GM18498 (cell line): ENCODE results near the gene RAB15.

ENCODE experiments used
- ATAC-seq: cut with Tn5 transposase; IDR thresholded peaks from one replicate; pipeline ENCODE4 v1.9.1; 2021; ENCODE audit warnings: mild to moderate bottlenecking, moderate library complexity; ENCODE audit not compliant: unreplicated experiment

RAB15 gene

DNA sequence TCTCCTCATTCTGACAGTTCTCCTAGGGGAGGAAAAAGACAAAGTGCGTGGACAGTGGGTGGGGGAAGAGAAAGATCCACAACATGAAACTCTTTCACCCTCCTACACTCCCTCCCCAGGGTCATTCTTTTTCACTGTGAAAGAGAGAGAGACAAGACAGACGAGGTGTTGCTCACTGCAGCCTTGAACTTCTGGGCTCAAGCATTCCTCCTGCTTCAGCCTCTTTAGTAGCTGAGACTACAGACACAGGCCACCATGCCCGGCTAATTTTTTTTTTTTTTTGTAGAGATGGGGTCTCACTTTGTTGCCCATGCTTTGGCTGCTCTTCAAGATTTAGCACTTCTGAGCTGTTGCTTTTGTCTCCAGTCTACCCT lies 32.3 kb downstream of the RAB15 start:
- ATAC-seq: no peak

DNA sequence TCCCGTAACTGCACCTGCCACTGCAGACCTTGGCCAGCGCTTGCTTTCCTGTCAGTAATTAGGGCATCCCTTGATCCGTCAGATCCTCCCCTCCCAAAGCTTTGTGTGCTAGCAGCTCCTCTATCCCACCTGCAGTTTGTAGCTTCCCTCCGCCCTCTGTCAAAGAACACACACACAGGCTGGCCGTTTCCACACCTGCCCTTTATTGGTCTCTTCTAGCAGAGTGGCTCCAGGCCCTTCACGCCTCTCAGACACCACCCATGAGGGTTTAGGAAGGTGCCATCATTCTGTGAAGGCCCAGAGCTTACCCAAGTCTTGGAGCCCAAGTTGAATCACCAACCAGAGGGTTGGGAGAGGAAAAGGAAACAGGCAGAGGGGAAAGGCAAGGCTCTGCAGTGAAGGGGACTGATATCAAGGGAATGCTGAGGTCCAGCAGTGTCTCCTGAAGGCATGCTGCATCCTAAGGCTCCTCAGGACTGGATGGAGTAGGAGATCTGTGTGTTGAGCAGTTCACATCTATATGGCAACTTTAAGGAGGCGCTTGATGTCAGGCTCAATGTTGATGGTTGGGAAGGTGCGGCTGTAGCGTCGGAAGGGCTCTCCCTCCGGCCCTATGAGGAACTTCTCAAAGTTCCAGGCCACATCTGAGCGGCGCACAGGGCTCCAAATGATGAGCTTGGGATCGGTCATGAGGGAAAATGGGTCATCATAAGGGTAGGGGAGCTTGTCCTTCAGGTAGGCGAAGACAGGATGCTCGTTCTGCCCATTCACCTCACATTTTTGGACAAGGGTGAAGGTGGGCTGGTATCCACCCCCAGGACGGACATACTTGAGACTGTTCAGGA lies 32.9 kb downstream of the RAB15 start:
- ATAC-seq: no peak

DNA sequence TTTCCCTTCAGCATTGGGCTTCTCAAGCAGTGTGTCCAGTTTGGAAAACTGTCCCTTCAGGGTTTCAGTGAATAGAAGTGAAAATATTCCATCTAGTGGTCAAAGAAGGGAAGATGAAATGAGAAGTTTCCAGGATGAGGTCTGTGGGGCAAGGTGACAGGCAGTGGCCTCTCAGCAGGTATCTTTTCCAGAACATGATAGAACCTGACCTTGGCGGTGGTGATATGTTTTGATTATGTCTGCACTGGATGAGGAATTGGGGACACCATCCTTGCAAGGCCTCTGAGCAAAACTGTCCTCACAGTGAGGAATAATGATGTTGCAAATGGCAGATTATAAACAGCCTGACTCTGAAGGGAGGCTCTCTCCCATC lies 34.3 kb downstream of the RAB15 start:
- ATAC-seq: no peak

DNA sequence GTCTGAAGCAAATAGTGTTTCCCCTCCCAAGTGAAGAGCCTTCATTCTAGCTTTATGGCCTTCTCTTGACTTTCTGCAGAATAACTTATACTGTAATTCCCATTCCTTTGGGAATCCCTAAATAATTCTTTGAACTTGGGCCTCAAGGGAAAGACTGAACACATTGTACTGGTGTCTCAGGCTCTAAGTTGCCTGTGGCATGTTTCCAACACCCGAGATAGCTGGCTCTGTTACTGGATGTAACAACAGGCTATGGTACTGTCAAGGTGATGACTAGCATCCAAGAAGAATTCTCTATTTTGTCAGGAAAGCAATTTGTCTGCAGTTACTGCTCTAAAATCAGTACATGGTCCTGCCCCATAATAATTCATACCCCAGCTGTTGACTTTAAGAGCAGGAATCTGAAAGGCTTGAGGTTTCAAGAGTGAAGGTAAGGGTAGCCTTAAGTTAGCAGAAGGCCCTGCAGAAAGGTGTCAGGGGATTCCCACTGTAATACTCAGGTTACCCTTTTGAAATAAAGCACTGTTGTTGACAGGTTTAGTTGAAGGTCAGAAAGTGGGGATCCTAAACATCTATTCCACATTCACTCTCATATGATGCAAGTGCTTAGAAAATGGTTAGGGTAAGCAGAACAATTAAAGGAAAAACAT lies 34.8 kb downstream of the RAB15 start:
- ATAC-seq: no peak

DNA sequence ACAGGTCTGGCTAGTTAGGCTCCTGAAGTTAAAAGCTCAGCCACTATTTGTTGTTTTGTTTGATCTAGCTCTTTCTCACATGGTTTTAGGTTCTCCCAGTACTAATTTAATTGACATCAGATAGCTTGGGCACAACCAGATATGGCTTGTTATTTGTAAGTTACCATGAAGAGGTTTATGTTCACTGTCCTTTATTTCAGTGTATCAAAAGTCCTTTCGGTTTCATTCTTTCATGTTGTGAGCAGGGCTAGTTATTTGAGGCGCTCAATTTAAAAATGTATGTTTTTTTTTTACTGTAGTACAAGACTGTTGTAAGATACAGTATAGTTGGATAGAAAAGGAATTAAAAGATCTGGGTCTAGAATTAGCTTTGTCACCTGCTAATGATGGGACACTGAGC lies 36.6 kb downstream of the RAB15 start:
- ATAC-seq: no peak

DNA sequence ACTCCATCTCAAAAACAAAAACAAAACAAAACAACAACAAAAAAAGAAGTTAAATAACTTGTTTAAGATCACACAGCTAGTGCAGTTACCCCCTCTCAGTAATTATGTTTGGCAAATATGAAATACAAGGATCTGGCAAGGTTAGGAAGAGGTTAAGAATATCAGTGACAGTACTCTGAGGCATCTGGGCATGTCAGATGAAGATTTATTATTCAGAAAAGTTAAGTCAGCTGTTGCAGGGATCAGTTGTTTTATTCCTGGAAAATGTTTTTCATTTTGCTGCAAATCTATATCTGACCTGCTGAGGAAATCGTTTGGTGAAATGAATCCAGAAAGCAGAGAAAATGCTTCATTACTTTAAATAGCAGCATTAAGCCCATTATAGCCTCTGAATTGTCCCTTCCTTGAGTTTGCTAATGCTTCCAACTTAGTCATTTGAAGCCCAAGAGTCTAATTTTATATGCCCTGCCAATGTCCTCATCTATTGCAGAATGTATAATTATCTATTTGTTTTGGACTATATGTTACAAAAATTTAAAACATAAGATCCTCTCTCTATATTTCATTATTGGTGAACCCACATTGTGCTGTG lies 37.7 kb downstream of the RAB15 start:
- no peak for ATAC-seq

DNA sequence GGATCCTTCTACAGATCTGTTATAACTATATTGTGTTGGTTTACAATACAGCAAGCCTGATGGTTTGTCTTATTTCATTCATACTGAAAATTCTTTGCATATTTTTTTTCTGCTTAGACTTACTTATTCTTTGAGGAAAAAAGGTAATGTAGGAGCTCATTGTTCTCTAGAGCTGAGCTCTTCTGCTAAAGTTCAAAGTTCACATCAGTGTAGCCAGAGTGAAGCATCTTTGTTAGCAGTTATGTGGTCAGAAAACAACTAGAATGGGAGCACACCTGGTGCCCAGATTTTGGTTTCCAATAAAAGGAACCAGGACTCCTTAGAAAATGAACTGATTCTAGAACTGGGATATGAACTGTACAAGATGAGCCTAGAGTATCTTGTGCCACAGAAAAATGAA lies 39.9 kb downstream of the RAB15 start:
- no peak for ATAC-seq

DNA sequence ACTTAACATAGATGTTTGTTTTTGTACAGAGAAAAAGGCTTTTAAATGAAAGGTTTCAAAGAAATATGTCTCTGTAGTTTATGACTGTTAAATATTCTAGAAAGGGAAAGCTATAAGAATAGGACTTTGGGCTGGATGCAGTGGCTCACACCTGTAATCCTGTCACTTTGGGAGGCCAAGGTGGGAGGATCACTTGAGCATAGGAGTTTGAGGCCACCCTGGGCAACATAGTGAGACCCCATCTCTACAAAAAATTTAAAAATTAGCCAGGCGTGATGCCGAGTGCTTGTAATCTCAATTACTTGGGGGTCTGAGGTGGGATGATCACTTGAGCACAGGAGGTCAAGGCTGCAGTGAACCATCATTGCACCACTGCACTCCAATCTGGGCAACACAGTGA lies 41.0 kb downstream of the RAB15 start:
- ATAC-seq: no peak

DNA sequence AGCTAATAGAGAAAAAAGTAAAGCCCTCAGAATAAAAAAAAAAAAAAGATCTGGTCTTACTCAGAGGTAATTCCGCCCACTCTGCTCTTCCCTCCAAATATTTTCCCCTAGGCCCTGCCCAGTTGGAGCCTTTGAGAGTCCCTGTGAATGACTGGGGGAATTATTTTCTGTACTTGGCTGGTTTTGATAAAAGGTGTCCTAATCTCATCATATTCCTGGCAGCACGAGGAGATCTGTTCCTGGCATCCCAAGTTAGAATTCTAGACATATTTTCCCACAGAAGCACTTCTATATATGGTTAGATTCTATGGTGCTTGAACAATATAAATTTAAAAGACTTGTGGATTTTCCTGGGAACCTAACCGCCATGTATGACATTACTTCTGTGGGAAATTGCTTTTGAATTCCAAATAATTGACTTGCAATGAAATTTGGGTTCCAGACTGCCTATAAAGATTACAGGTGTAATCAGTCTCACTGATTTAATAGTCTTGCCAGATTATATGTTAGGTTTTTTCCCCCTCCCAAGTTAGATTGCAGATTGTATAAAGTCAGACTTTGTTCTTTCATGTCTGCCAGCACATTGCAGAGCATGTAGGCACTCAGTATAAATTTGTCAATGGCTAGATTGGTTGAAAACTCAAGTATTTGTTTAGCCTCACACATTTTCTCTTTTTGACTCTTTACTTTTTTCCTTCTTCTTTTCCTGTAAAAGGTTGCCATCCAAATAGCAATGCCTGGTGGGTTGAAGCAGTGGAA lies 41.9 kb downstream of the RAB15 start:
- ATAC-seq: no peak

DNA sequence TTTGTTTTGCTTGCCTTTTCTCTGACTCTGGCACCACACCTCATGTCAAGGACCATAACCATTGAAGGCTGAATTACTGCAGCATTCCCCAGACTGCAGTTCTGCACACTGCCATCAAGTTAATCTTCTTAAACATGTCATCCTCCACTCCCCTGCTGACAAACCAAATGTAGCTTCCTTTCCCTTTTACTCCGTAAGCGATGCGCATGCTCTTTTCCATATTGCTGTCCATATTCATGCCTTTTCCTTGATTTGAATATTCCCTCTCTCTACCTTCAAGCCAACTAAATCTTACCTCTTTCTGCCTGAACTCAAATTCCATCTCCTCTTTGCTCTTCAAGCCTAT lies 43.1 kb downstream of the RAB15 start:
- no peak for ATAC-seq

DNA sequence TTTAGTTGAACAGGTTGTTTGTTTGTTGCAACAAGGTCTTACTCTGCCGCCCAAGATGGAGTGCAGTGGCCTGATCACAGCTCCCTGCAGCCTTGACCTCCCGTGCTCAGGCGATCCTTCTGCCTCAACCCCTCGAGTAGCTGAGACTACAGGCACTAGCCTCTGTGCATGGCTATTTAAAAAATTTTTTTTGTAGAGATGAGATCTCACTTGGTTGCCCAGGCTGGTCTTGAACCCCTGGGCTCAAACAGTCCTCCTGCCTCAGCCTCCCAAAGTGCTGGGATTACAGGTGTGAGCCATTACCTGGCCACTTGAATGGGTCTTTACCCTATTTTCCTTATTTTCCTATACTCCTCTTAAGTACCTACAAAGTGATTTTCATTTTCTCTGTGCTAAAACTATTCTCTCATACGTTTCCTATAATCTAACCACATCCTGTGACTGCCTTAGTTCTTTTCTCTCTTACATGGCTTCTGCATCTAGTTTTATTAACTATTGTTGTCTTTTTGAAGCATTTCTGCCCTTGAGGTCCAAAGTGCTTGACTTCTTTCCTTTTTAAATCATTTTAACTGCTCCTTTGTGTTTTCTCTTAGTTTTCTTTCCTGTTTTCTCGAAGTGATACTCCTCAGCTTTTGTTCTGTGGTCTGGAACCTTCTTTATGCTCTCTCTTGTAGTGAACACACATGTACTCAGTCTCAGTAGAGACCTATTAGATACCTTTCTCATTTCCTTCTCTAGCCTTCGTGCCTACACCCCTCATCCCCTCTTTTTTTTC lies 43.7 kb downstream of the RAB15 start:
- ATAC-seq: peak; percentile 90

DNA sequence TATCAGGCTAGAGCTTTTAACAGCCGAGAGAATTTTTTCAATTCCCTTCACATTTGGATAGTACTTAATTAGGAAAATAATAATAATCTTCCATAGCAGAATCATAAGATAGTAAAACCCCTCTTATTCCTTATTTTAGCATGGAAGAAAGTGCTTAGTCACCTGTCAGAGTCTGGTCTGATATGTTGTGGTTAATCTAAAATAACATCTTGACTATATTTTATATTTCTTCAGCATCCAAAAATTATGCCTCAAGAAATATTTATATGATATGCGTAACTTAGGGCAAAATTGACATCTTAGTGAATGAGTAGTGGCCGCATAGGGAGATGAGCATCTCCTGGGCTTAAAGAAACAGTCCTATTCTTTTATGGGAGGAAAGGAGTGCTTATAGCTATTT lies 45.1 kb downstream of the RAB15 start:
- no peak for ATAC-seq

DNA sequence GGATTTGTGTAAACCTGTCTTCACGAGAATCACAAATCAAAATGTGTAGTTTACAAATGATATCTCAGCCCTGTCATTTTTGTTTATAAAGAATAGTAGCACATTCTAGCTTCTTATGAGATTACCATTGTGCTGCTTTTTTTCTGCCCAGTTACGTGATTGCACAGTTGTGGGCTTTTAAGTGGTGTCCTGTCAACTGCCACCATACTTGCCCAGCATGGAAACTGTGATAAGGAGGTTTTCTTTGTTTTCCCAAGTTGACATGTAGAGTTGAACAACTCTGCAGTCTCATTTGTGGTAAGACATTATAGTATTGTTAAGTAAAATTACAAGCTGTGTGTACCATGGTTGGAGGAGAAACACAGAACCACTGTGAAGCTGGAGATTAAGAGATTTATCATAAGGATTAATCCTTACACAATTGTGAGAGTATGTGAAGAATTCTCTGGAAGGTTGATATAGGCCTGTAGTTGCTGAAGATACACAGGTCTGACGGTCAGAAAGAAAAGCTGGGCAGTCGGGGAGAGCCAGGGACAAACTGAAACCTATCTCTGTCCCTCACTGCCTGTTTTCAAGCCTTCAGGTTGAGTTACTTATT lies 45.6 kb downstream of the RAB15 start:
- no peak for ATAC-seq

DNA sequence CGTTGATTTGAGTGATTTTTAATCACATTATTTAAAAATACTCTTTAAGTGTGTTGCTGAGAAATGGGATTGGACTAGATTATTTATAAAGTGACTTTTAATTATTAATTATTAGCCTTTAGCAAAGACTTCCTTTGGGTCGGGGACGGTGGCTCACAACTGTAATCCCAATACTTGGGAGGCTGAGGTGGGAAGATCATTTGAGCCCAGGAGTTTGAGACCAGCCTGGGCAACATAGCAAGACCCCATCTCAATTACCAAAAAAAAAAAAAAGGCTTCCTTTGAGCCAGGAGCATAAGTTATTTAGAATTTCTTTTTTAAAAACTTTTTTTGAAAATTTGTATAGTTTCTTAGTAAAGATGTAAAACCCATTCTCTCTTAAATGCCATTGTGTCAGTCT lies 49.1 kb downstream of the RAB15 start:
- no peak for ATAC-seq

DNA sequence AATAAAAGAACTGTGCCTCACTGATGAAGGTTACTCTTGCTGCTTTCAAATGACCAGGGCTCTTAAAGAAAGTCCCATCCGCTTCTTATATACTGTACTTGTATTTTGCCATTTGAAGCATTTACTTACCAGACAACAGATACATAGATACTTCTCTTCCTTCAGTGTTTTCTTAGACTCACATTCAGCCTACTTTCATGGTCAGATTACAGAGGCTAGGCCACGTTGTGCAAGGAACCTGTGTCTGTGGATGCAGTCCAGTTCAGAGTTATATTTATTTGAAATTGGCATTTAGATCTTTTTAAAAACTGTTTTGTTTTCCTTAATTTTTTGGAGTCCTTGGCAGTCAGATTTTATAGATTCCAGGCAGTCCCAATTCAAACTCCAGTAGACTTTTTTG lies 51.7 kb downstream of the RAB15 start:
- no peak for ATAC-seq

DNA sequence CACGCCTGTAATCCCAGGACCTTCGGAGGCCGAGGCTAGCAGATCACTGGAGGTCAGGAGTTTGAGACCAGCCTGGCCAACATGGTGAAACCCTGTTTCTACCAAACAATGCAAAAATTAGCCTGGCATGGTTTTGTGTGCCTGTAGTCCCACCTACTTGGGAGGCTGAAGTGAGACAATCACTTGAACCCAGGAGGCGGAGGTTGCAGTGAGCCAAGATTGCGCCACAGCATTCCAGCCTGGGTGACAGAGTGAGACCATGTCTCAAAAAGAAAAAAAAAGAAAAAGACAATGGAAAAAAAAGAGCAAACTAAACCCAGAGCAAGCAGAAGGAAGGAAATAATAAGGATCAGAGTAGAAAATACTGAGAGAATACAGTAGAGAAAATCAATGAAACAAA lies 52.5 kb downstream of the RAB15 start:
- ATAC-seq: no peak

DNA sequence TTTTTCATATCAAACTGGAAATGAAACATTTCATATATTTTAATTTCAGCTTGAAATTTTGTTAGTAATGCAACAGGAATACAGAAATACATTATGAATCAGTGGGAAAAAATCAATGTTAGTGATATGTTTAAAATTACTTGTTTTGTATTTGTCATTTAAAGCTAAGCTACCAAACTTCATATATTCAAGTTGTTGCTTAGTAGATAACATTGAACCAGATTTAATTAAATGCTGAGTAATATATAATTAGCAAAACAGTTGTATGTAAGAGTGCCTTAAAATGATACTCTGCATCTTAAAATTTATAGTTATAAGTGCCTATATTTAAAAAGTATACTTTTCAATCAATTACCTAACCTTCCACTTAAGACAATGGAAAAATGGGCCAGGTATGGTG lies 52.9 kb downstream of the RAB15 start:
- no peak for ATAC-seq

DNA sequence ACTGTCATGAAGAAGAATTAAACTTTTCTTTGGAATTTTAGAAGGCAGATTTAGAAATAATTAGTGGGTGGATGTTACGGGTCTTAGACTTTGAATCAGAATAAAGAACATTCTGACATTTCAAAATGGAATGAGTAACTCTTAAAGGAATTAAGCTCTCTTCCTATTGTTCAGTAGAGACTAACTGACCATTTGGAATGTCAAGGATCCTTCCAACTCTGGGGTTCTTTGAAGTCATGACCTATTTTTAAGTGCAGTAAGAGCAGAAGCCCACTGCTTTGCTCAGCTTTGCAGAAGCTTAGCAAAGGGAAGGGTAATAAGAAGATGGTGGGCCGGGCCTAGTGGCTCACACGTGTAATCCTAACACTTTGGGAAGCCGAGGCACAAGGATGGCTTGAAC lies 53.9 kb downstream of the RAB15 start:
- no peak for ATAC-seq

DNA sequence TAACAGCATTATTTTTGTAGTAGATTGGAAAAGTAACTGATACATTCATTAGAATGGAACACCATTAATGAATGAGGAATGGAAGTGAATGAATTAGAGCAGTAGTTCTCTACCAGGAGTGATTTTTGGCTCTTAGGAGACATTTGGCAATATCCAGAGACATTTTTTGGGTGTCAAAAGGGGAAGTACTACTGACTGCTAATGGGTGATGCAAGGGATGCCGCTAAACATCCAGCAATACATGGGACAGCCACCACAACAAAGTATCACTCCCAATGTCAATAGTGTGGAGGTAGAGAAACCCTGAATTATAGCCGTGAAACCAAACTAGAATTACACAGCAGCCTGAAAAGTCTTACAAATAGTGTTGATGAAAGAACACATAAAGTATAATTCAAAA lies 56.3 kb downstream of the RAB15 start:
- ATAC-seq: no peak

DNA sequence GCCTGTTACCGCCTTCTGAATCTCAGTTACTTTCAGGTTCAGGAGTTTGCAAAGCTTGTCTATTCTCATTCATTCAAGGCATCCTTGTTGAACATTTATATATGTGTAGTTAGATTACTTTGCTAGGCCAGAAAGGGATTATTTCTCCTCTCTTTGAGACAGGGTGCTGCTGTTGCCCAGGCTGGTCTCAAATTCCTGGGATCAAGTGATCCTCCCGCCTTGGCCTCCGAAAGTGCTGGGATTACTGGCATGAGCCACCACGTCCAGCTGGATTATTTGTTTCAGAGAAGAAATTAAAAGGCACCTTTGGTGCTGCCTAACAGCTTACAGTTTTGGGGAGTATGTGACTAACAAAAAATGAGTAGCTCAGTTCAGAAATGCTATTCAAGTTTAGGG lies 57.1 kb downstream of the RAB15 start:
- ATAC-seq: no peak
